ENCODE data around the gene COL6A5. TPM values are rescaled to one million over a fixed set of nuclear protein-coding genes. Genes with fewer than 3 reads are reported as not detected.

Gene COL6A5
- total RNA-seq, 4 donors from 2014 or later: 0.11 TPM; not detected in 3

GRCh38 chr3:130490241-130490640 is 144.8 kb downstream of the COL6A5 start:
- Histone ChIP-seq H3K4me3 (replicated peaks in 1 of 3) (no peak overlapping the region), H3K27me3 (no peaks in the 10 kb centered on the region), H3K27ac (no peak overlapping the region), H3K36me3 (no peaks in the 10 kb centered on the region), H3K4me1 (no peaks in the 10 kb centered on the region), H3K9me3 (no peaks in the 10 kb centered on the region)
- intact Hi-C loops (cut with DNase I): no loop called here
- TF ChIP-seq POLR2A (IDR thresholded peaks at IDR 0.05): no peak
- WGBS, 2 donors: 68 to 72% methylated on average over 1 of the region's 1 CpG
- no peak for DNase-seq

- 77 to 92% methylated on average over 6 of the region's 6 CpGs for whole genome bisulfite sequencing, 2 donors
- no peak overlapping the region for H3K4me3 ChIP-seq (replicated peaks in 1 of 3)
- H3K9me3 ChIP-seq: no peaks in the 10 kb centered on the region
- DNase-seq: no peak
- TF ChIP-seq POLR2A (IDR thresholded peaks at IDR 0.05) (no peak), CTCF (IDR thresholded peaks at IDR 0.05) (no peak)
- H3K27ac ChIP-seq: no peak overlapping the region
- no peaks in the 10 kb centered on the region for H3K36me3 ChIP-seq
- H3K4me1 ChIP-seq: no peaks in the 10 kb centered on the region
- intact Hi-C loops (cut with DNase I): no loop called here
- H3K27me3 ChIP-seq: no peaks in the 10 kb centered on the region
Measured at GRCh38 chr3:130491431-130491830, 146.0 kb downstream of the COL6A5 start.

GRCh38 chr3:130504701-130505100 is 159.2 kb downstream of the COL6A5 start:
- WGBS, 2 donors: 92 to 97% methylated on average over 2 of the region's 2 CpGs
- TF ChIP-seq POLR2A (IDR thresholded peaks at IDR 0.05) (no peak), CTCF (IDR thresholded peaks at IDR 0.05) (no peak)
- H3K36me3 ChIP-seq: no peaks in the 10 kb centered on the region

GRCh38 chr3:130506031-130506430 is 160.6 kb downstream of the COL6A5 start:
- TF ChIP-seq CTCF (IDR thresholded peaks at IDR 0.05) (no peak), POLR2A (IDR thresholded peaks at IDR 0.05) (no peak)
- Histone ChIP-seq H3K27me3 (no peaks in the 10 kb centered on the region), H3K4me1 (no peaks in the 10 kb centered on the region), H3K9me3 (no peaks in the 10 kb centered on the region), H3K27ac (no peak overlapping the region), H3K36me3 (no peaks in the 10 kb centered on the region), H3K4me3 (replicated peaks in 1 of 3) (no peak overlapping the region)
- WGBS, 2 donors: 83 to 87% methylated on average over 3 of the region's 3 CpGs
- intact Hi-C loops (cut with DNase I): no loop called here
- DNase-seq: no peak

More at GRCh38 chr3:130504701-130505100, 159.2 kb downstream of the COL6A5 start:
- intact Hi-C loops (cut with DNase I): no loop called here
- no peak for DNase-seq
- Histone ChIP-seq H3K9me3 (no peaks in the 10 kb centered on the region), H3K4me3 (replicated peaks in 1 of 3) (no peak overlapping the region), H3K4me1 (no peaks in the 10 kb centered on the region), H3K27ac (no peak overlapping the region), H3K27me3 (no peaks in the 10 kb centered on the region)

- H3K27ac ChIP-seq: no peak overlapping the region
- no peak overlapping the region for H3K4me3 ChIP-seq (replicated peaks in 1 of 3)
- H3K4me1 ChIP-seq: no peaks in the 10 kb centered on the region
- no peak for TF ChIP-seq CTCF (IDR thresholded peaks at IDR 0.05)
- TF ChIP-seq POLR2A (IDR thresholded peaks at IDR 0.05): no peak
- no peaks in the 10 kb centered on the region for H3K9me3 ChIP-seq
- no peak for DNase-seq
- intact Hi-C loops (cut with DNase I): no loop called here
- no peaks in the 10 kb centered on the region for H3K36me3 ChIP-seq
- no peaks in the 10 kb centered on the region for H3K27me3 ChIP-seq
- WGBS, 2 donors: 90 to 91% methylated on average over 2 of the region's 2 CpGs
Measured at GRCh38 chr3:130507746-130508145, 162.3 kb downstream of the COL6A5 start.

- DNase-seq: no peak
- Histone ChIP-seq H3K27me3 (no peaks in the 10 kb centered on the region), H3K27ac (no peak overlapping the region), H3K9me3 (no peaks in the 10 kb centered on the region), H3K36me3 (no peaks in the 10 kb centered on the region), H3K4me3 (replicated peaks in 1 of 3) (no peak overlapping the region), H3K4me1 (no peaks in the 10 kb centered on the region)
- no peak for TF ChIP-seq POLR2A (IDR thresholded peaks at IDR 0.05)
- TF ChIP-seq CTCF (IDR thresholded peaks at IDR 0.05): no peak
- intact Hi-C loops (cut with DNase I): no loop called here
- WGBS, 2 donors: 49 to 57% methylated on average over 6 of the region's 6 CpGs
Measured at GRCh38 chr3:130509008-130509407, 163.5 kb downstream of the COL6A5 start.

All from thyroid gland (tissue), 4 donors.